K562 (cell line): ENCODE results near the gene ENTPD8. TPM values are rescaled to one million over a fixed set of nuclear protein-coding genes. Genes with fewer than 3 reads are reported as not detected.
A peak's percentile ranks its signal among the peaks of the same experiment; 100 is the strongest.

Source experiments
- ASH1L ChIP-seq: fragments of 450-650 bp; IDR thresholded peaks from 2 replicates; pipeline ENCODE4 v1.6.1; 2018; ENCODE audit warnings: borderline replicate concordance, mild to moderate bottlenecking, low read depth; ENCODE audit not compliant: partially characterized antibody
- HNRNPLL ChIP-seq: fragments of 200-400 bp; formaldehyde crosslinking; IDR thresholded peaks from 2 replicates; pipeline ENCODE4 v1.6.1; 2017; ENCODE audit warnings: low read length, low read depth, mild to moderate bottlenecking; ENCODE audit not compliant: poor library complexity, severe bottlenecking
- ILF3 ChIP-seq: fragments of 450-650 bp; IDR thresholded peaks from 2 replicates; pipeline ENCODE4 v1.6.1; 2018; ENCODE audit warnings: antibody characterized with exemption, mild to moderate bottlenecking, moderate library complexity, borderline replicate concordance
- MECOM ChIP-seq: fragments of 250-450 bp; sonication (Bioruptor Pico); IDR thresholded peaks from 2 replicates; pipeline ENCODE4 v1.8.0; 2022; ENCODE audit warnings: inconsistent platforms
- PHB ChIP-seq: fragments of 250-450 bp; sonication (Bioruptor Pico); IDR thresholded peaks from 2 replicates; pipeline ENCODE4 v1.5.0; 2021
- RAD51 ChIP-seq: fragments of 450-650 bp; IDR thresholded peaks from 2 replicates; pipeline ENCODE4 v1.7.1; 2016; ENCODE audit warnings: low read depth, mild to moderate bottlenecking, borderline replicate concordance
- SAP30 ChIP-seq: fragments of 200-600 bp; sonication (generic); IDR thresholded peaks from 2 replicates; pipeline ENCODE4 v1.6.1; 2012; ENCODE audit warnings: borderline replicate concordance, low read depth, mild to moderate bottlenecking, moderate library complexity, low read length, control low read depth, inconsistent platforms; ENCODE audit not compliant: insufficient read depth, poor library complexity, severe bottlenecking
- SMARCA4 ChIP-seq: fragments of 450-650 bp; IDR thresholded peaks from 2 replicates; pipeline ENCODE4 v1.6.1; 2016
- SRSF1 ChIP-seq: fragments of 200-400 bp; formaldehyde crosslinking; IDR thresholded peaks from 2 replicates; pipeline ENCODE4 v1.6.1; 2017; ENCODE audit warnings: mild to moderate bottlenecking, low read depth, low read length, moderate library complexity
- TBP ChIP-seq: optimal IDR thresholded peaks from 2 replicates; pipeline ENCODE3; 2011; ENCODE audit warnings: low read depth, low read length, improper control_type of control experiment
- YY1 ChIP-seq, 3 experiments: IDR thresholded peaks; 2 replicates each; pipeline ENCODE4 v1.6.1; 2011; ENCODE audit warnings: low read length in 2 of 3, mild to moderate bottlenecking in 2 of 3, moderate library complexity in 2 of 3, borderline replicate concordance in 1 of 3, control low read depth in 1 of 3, low read depth in 1 of 3; ENCODE audit not compliant: insufficient read depth in 3 of 3, insufficient replicate concordance in 2 of 3, control insufficient read depth in 1 of 3, insufficient read length in 1 of 3; ENCODE audit errors: extremely low read depth in 1 of 3
- ZKSCAN1 ChIP-seq: fragments of 150-350 bp; IDR thresholded peaks from 2 replicates; pipeline ENCODE4 v1.6.1; 2016; ENCODE audit warnings: low read depth, low read length
- polyA plus RNA-seq, 8 experiments: library from polyadenylated mRNA; depleted of rRNA in 4 of 8; stranded (reverse) in 5 of 8; unstranded in 3 of 8; fragments of >200 nt; fragmentation: Nextera tagmentation in 2 of 8; fragmentation: Illumina TruSeq in 1 of 8; extraction: Ambion mirVana in 2 of 8; extraction: Trizol in 1 of 8; gene quantifications; 2 replicates each; pipeline versions ENCODE4 v1.2.1 to v1.2.3, GENCODE V29; 2011 to 2014; ENCODE audit warnings: inconsistent platforms in 1 of 8, missing spikeins in 1 of 8
- total RNA-seq, 7 experiments: library from RNA; depleted of rRNA in 6 of 7; stranded (reverse); fragments of >200 nt in 6 of 7; fragmentation: Illumina TruSeq in 2 of 7; extraction: Trizol in 2 of 7; gene quantifications; 2 replicates each; pipeline versions ENCODE4 v1.2.1 to v1.2.3, GENCODE V29; 2011 to 2021; ENCODE audit warnings: low replicate concordance in 1 of 7
- TF ChIP-seq, protein P1 (sequence below): fragments of 250-450 bp; sonication (Bioruptor Pico); IDR thresholded peaks from 2 replicates; pipeline ENCODE4 v1.5.0; 2020; ENCODE audit warnings: mild to moderate bottlenecking
- TF ChIP-seq, protein P2 (sequence below): sonication (generic); formaldehyde crosslinking; IDR thresholded peaks from 2 replicates; pipeline ENCODE4 v1.8.1; 2023; ENCODE audit warnings: mild to moderate bottlenecking, missing genetic modification reagents, moderate library complexity
- TF ChIP-seq, protein P3 (sequence below): fragments of 200-800 bp; sonication (Bioruptor generic); IDR thresholded peaks from 2 replicates; pipeline ENCODE4 v1.6.1; 2017; ENCODE audit warnings: missing genetic modification characterization, missing compliant biosample characterization
- TF ChIP-seq, protein P4 (sequence below): sonication (generic); formaldehyde crosslinking; IDR thresholded peaks from 2 replicates; pipeline ENCODE4 v1.8.1; 2023; ENCODE audit warnings: missing genetic modification reagents, mild to moderate bottlenecking, borderline replicate concordance
- TF ChIP-seq, protein P5 (sequence below): fragments of 250-450 bp; sonication (Bioruptor Pico); IDR thresholded peaks from 2 replicates; pipeline ENCODE4 v1.8.0; 2022; ENCODE audit warnings: moderate library complexity, mild to moderate bottlenecking, inconsistent platforms

ENTPD8 gene
- total and polyA plus RNA-seq, 9 of the 15 experiments (the other 6 are each of a cell fraction or from before 2014, with no cell fraction given) = 0.06 to 0.27 (median 0.19) TPM; not detected in 5

DNA sequence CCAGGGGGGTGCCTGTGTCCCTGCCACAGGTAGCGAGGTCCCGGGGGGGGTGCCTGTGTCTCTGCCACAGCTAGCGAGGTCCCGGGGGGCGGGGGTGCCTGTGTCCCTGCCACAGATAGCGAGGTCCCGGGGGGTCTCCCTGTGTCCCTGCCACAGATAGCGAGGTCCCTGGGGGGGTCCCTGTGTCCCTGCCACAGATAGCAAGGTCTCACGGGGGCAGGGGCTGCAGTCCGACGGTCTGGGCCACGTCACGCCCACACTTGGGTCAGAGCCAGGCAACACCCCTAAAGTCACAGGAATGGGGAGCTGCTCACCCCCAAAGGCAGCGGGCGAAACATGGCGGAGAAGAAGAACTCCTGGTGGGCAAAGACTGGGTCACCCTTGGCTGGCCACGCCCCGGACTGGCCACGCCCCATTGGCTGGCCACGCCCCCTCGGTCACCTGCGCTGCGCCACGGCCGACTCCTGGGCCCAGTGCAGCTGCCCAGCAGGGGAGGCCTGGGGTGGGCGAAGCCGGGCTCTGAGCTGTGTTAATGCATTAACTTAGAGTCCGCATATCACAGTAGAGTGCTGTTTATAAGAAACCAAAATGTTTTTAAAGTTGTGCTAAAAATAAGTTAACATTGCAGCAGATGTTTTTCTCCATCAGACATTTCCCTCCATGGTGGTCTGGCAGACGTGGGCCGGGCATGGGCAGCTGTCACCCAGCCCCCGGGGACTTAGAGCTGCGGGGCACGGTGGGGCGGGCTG lies 11.0 kb downstream of the ENTPD8 start (continued):
- TF ChIP-seq, protein P1, sequence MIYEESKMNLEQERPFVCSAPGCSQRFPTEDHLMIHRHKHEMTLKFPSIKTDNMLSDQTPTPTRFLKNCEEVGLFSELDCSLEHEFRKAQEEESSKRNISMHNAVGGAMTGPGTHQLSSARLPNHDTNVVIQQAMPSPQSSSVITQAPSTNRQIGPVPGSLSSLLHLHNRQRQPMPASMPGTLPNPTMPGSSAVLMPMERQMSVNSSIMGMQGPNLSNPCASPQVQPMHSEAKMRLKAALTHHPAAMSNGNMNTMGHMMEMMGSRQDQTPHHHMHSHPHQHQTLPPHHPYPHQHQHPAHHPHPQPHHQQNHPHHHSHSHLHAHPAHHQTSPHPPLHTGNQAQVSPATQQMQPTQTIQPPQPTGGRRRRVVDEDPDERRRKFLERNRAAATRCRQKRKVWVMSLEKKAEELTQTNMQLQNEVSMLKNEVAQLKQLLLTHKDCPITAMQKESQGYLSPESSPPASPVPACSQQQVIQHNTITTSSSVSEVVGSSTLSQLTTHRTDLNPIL (CRISPR knock-in tag) = no peak
- TF ChIP-seq, protein P2, sequence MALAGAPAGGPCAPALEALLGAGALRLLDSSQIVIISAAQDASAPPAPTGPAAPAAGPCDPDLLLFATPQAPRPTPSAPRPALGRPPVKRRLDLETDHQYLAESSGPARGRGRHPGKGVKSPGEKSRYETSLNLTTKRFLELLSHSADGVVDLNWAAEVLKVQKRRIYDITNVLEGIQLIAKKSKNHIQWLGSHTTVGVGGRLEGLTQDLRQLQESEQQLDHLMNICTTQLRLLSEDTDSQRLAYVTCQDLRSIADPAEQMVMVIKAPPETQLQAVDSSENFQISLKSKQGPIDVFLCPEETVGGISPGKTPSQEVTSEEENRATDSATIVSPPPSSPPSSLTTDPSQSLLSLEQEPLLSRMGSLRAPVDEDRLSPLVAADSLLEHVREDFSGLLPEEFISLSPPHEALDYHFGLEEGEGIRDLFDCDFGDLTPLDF = no peak
- TF ChIP-seq, protein P3, sequence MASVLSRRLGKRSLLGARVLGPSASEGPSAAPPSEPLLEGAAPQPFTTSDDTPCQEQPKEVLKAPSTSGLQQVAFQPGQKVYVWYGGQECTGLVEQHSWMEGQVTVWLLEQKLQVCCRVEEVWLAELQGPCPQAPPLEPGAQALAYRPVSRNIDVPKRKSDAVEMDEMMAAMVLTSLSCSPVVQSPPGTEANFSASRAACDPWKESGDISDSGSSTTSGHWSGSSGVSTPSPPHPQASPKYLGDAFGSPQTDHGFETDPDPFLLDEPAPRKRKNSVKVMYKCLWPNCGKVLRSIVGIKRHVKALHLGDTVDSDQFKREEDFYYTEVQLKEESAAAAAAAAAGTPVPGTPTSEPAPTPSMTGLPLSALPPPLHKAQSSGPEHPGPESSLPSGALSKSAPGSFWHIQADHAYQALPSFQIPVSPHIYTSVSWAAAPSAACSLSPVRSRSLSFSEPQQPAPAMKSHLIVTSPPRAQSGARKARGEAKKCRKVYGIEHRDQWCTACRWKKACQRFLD = no peak
- TF ChIP-seq PHB (no peak), SRSF1 (no peak), TBP (peak; percentile 43), ASH1L (no peak), HNRNPLL (no peak), MECOM (CRISPR knock-in tag) (no peak), RAD51 (no peak), ZKSCAN1 (no peak), ILF3 (no peak), SMARCA4 (no peak), YY1 (IDR thresholded peaks at IDR 0.05; ENCODE audit: borderline replicate concordance in 1 of 3, control insufficient read depth in 1 of 3, extremely low read depth in 1 of 3, insufficient read depth in 3 of 3, insufficient read length in 1 of 3, insufficient replicate concordance in 2 of 3, low read depth in 1 of 3, low read length in 2 of 3) (peak; percentile 34 to 85 (median 43)), SAP30 (no peak)
- TF ChIP-seq, protein P4, sequence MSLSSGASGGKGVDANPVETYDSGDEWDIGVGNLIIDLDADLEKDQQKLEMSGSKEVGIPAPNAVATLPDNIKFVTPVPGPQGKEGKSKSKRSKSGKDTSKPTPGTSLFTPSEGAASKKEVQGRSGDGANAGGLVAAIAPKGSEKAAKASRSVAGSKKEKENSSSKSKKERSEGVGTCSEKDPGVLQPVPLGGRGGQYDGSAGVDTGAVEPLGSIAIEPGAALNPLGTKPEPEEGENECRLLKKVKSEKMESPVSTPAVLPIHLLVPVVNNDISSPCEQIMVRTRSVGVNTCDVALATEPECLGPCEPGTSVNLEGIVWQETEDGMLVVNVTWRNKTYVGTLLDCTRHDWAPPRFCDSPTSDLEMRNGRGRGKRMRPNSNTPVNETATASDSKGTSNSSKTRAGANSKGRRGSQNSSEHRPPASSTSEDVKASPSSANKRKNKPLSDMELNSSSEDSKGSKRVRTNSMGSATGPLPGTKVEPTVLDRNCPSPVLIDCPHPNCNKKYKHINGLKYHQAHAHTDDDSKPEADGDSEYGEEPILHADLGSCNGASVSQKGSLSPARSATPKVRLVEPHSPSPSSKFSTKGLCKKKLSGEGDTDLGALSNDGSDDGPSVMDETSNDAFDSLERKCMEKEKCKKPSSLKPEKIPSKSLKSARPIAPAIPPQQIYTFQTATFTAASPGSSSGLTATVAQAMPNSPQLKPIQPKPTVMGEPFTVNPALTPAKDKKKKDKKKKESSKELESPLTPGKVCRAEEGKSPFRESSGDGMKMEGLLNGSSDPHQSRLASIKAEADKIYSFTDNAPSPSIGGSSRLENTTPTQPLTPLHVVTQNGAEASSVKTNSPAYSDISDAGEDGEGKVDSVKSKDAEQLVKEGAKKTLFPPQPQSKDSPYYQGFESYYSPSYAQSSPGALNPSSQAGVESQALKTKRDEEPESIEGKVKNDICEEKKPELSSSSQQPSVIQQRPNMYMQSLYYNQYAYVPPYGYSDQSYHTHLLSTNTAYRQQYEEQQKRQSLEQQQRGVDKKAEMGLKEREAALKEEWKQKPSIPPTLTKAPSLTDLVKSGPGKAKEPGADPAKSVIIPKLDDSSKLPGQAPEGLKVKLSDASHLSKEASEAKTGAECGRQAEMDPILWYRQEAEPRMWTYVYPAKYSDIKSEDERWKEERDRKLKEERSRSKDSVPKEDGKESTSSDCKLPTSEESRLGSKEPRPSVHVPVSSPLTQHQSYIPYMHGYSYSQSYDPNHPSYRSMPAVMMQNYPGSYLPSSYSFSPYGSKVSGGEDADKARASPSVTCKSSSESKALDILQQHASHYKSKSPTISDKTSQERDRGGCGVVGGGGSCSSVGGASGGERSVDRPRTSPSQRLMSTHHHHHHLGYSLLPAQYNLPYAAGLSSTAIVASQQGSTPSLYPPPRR (CRISPR knock-in tag) = no peak
- TF ChIP-seq, protein P5, sequence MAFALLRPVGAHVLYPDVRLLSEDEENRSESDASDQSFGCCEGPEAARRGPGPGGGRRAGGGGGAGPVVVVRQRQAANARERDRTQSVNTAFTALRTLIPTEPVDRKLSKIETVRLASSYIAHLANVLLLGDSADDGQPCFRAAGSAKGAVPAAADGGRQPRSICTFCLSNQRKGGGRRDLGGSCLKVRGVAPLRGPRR = no peak
